ENCODE data around the gene FSD1L.
"Not testable (repeated sequence)": the region's sequence is repeated elsewhere in the genome, so short reads cannot be mapped to it uniquely, and the experiment has no call there.

DNA sequence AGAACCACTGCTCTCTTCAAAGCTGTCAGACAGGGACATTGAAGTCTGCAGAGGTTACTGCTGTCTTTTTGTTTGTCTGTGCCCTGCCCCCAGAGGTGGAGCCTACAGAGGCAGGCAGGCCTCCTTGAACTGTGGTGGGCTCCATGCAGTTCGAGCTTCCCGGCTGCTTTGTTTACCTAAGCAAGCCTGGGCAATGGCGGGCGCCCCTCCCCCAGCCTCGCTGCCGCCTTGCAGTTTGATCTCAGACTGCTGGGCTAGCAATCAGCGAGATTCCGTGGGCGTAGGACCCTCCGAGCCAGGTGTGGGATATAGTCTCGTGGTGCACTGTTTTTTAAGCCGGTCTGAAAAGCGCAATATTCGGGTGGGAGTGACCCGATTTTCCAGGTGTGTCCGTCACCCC is 133.7 kb downstream of the FSD1L start:
- TF ChIP-seq, protein P1, sequence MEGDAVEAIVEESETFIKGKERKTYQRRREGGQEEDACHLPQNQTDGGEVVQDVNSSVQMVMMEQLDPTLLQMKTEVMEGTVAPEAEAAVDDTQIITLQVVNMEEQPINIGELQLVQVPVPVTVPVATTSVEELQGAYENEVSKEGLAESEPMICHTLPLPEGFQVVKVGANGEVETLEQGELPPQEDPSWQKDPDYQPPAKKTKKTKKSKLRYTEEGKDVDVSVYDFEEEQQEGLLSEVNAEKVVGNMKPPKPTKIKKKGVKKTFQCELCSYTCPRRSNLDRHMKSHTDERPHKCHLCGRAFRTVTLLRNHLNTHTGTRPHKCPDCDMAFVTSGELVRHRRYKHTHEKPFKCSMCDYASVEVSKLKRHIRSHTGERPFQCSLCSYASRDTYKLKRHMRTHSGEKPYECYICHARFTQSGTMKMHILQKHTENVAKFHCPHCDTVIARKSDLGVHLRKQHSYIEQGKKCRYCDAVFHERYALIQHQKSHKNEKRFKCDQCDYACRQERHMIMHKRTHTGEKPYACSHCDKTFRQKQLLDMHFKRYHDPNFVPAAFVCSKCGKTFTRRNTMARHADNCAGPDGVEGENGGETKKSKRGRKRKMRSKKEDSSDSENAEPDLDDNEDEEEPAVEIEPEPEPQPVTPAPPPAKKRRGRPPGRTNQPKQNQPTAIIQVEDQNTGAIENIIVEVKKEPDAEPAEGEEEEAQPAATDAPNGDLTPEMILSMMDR (IDR thresholded peaks at IDR 0.05; ENCODE audit: insufficient read depth, low read length, poor library complexity, severe bottlenecking), result not testable (repeated sequence)
- not testable (repeated sequence) for TF ChIP-seq EZH2phosphoT487 (conservative IDR thresholded peaks at IDR 0.05; ENCODE audit: low read length)
